Measurements from ENCODE around the gene PLPPR4. TPM values are rescaled to one million over a fixed set of nuclear protein-coding genes. Genes with fewer than 3 reads are reported as not detected.

The PLPPR4 gene
- total RNA-seq, 1 experiment from 2014 or later, result not detected

DNA sequence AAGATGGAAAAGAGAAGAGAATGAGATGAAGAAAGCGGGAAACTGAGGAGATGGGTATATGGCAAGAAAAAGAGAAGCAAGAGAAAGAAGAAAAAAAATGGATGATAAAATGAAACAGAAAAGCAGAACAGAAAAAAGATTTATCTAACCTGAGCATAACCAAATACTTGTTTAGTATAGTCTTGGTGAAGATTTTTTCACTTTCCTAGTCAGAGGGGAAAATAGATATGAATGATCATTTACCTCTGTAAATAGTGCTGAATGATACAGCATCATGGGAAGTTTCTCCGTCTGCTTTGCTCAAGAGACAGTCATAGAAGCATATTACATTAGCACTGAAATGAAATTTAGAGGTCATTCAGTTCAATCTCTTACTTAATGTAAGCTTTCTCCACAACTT lies 36.1 kb upstream of the PLPPR4 start:
- no peak for TF ChIP-seq EZH2 (IDR thresholded peaks at IDR 0.05; ENCODE audit: borderline replicate concordance, low read depth, low read length, poor library complexity, severe bottlenecking)
- TF ChIP-seq, protein P1, sequence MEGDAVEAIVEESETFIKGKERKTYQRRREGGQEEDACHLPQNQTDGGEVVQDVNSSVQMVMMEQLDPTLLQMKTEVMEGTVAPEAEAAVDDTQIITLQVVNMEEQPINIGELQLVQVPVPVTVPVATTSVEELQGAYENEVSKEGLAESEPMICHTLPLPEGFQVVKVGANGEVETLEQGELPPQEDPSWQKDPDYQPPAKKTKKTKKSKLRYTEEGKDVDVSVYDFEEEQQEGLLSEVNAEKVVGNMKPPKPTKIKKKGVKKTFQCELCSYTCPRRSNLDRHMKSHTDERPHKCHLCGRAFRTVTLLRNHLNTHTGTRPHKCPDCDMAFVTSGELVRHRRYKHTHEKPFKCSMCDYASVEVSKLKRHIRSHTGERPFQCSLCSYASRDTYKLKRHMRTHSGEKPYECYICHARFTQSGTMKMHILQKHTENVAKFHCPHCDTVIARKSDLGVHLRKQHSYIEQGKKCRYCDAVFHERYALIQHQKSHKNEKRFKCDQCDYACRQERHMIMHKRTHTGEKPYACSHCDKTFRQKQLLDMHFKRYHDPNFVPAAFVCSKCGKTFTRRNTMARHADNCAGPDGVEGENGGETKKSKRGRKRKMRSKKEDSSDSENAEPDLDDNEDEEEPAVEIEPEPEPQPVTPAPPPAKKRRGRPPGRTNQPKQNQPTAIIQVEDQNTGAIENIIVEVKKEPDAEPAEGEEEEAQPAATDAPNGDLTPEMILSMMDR (conservative IDR thresholded peaks at IDR 0.05; ENCODE audit: low read depth, low read length), result no peak
- no peak overlapping the region for H3K27ac ChIP-seq (ENCODE audit: low read depth, low read length, poor library complexity, severe bottlenecking)
- no TSS peak for BruUV-seq (replicated peaks)

DNA sequence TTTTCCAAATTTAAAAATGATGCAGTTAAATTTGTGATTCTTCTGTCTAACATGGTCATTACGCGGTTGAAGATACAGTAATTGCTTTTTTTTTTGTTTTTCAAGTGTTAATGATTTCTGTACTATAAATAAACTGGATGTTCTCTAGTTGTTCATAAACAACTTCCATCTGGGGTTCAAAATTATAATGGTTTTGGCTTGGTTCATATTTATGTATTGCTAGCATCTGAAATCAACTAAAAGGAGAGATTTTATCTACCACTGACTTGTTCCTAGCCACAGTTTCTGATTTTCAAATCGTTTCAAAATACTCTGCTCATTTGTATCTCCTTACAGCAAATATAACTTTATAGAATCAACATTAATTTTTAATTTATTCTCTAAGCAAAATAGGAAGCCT lies 35.2 kb upstream of the PLPPR4 start:
- POLR2A ChIA-PET (ENCODE audit: low non-redundant PET), result no interaction called here
- Histone ChIP-seq H3K9me3 (ENCODE audit: low read depth, low read length, poor library complexity, severe bottlenecking) (no peaks in the 10 kb centered on the region), H3K36me3 (ENCODE audit: insufficient read depth, low read length, poor library complexity, severe bottlenecking) (no peaks in the 10 kb centered on the region), H3K27me3 (replicated peaks; ENCODE audit: insufficient read depth, low read depth, low read length, poor library complexity) (peaks cover 12% of the 10 kb centered on the region), H3K4me1 (ENCODE audit: insufficient read depth, low read length, poor library complexity, severe bottlenecking) (no peaks in the 10 kb centered on the region), H3K4me3 (ENCODE audit: low read depth, low read length, poor library complexity, severe bottlenecking) (no peak overlapping the region), H3K27ac (ENCODE audit: low read depth, low read length, poor library complexity, severe bottlenecking) (no peak overlapping the region)
- CTCF ChIA-PET, result no interaction called here
- DNase-seq (ENCODE audit: low spot score), result no peak
- intact Hi-C loops (cut with micrococcal nuclease; ENCODE audit: unreplicated experiment), result no loop called here
- no peak for TF ChIP-seq EZH2 (IDR thresholded peaks at IDR 0.05; ENCODE audit: borderline replicate concordance, low read depth, low read length, poor library complexity, severe bottlenecking)
- TF ChIP-seq, protein P1 (conservative IDR thresholded peaks at IDR 0.05; ENCODE audit: low read depth, low read length), result no peak
- BruUV-seq (replicated peaks), result no TSS peak

More for the DNA sequence above, 36.1 kb upstream of the PLPPR4 start:
- ChIA-PET CTCF (no interaction called here), POLR2A (ENCODE audit: low non-redundant PET) (no interaction called here)
- intact Hi-C loops (cut with micrococcal nuclease; ENCODE audit: unreplicated experiment), result no loop called here
- no peak for DNase-seq (ENCODE audit: low spot score)
- Histone ChIP-seq H3K4me1 (ENCODE audit: insufficient read depth, low read length, poor library complexity, severe bottlenecking) (no peaks in the 10 kb centered on the region), H3K36me3 (ENCODE audit: insufficient read depth, low read length, poor library complexity, severe bottlenecking) (no peaks in the 10 kb centered on the region), H3K4me3 (ENCODE audit: low read depth, low read length, poor library complexity, severe bottlenecking) (no peak overlapping the region), H3K27me3 (replicated peaks; ENCODE audit: insufficient read depth, low read depth, low read length, poor library complexity) (peaks cover 12% of the 10 kb centered on the region), H3K9me3 (ENCODE audit: low read depth, low read length, poor library complexity, severe bottlenecking) (no peaks in the 10 kb centered on the region)

DNA sequence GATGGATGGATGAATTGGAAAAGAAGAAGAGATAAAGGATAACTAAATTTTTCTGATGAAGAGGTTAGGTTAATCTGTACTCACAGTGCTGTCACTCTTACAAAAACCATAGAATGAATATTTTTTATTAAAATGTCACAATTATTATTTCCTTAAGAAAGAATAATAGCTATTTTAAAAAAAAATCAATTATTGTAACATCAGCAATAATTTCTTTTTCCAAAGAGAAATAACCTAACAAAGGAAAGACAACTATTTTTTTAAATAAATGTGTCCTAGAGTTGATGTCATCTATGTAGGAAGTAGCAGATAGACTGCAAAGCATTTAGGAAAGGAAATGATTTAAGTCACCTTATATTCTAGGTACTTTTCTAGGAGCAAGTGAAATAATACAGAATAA lies 33.6 kb upstream of the PLPPR4 start:
- Histone ChIP-seq H3K27me3 (replicated peaks; ENCODE audit: insufficient read depth, low read depth, low read length, poor library complexity) (peaks cover 12% of the 10 kb centered on the region), H3K4me1 (ENCODE audit: insufficient read depth, low read length, poor library complexity, severe bottlenecking) (no peaks in the 10 kb centered on the region), H3K4me3 (ENCODE audit: low read depth, low read length, poor library complexity, severe bottlenecking) (no peak overlapping the region), H3K9me3 (ENCODE audit: low read depth, low read length, poor library complexity, severe bottlenecking) (no peaks in the 10 kb centered on the region), H3K27ac (ENCODE audit: low read depth, low read length, poor library complexity, severe bottlenecking) (no peak overlapping the region), H3K36me3 (ENCODE audit: insufficient read depth, low read length, poor library complexity, severe bottlenecking) (no peaks in the 10 kb centered on the region)
- TF ChIP-seq, protein P1 (conservative IDR thresholded peaks at IDR 0.05; ENCODE audit: low read depth, low read length), result no peak
- TF ChIP-seq EZH2 (IDR thresholded peaks at IDR 0.05; ENCODE audit: borderline replicate concordance, low read depth, low read length, poor library complexity, severe bottlenecking), result no peak
- no peak for DNase-seq (ENCODE audit: low spot score)
- ChIA-PET POLR2A (ENCODE audit: low non-redundant PET) (no interaction called here), CTCF (no interaction called here)
- intact Hi-C loops (cut with micrococcal nuclease; ENCODE audit: unreplicated experiment), result no loop called here
- no TSS peak for BruUV-seq (replicated peaks)
